ENCODE data around the gene NFKBIB.

NFKBIB gene

DNA sequence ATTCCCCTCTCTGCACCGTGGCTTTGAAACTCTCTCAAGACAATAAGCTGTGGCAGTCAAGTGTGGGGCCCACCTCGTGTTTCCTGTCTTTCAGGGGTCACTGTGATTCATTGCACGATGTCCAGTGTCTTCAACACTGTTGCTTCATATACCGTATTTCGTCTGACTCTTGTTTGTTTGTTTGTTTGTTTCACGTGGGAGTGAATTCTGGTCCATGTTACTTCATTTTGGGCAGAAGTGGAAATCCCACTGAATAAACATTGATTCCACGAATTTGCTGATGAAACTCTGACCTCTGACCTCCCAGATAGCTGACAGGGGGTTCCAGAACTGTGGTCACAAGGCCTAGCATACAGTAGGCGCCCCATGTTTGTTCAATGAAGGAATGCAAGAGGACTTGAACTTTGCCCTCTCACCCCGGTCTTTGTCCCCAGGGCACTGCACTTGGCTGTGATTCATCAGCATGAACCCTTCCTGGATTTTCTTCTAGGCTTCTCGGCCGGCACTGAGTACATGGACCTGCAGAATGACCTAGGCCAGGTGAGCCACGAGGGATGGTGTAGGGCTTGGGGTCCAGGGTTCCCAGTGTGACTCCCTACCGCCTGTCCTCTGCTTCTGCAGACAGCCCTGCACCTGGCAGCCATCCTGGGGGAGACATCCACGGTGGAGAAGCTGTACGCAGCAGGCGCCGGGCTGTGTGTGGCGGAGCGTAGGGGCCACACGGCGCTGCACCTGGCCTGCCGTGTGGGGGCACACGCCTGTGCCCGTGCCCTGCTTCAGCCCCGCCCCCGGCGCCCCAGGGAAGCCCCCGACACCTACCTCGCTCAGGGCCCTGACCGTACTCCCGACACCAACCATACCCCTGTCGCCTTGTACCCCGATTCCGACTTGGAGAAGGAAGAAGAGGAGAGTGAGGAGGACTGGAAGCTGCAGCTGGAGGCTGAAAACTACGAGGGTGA is 5.1 kb downstream of the NFKBIB start:
- DNase-seq (ENCODE audit: low read depth in 2 of 2) = no peak

DNA sequence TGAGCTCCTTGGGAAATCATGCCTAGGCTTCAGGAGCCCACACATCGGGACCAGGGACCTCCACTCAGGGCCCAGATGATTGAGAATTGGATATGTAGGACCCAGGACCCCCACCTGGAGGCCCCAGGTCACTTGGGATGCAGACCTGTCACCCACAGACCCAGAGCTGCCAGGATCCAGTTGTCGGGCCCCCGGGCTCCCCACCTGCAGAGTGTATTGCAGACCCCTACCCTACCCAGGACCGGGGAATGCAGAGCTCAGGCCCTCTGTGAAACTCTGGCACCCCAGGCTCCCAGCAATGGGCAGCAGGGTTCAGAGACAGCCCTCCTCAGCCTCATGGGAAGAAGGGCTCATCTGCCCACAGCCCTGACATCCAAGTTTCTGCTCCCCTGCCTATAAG is 5.9 kb downstream of the NFKBIB start:
- DNase-seq (ENCODE audit: low read depth in 2 of 2) = no peak

DNA sequence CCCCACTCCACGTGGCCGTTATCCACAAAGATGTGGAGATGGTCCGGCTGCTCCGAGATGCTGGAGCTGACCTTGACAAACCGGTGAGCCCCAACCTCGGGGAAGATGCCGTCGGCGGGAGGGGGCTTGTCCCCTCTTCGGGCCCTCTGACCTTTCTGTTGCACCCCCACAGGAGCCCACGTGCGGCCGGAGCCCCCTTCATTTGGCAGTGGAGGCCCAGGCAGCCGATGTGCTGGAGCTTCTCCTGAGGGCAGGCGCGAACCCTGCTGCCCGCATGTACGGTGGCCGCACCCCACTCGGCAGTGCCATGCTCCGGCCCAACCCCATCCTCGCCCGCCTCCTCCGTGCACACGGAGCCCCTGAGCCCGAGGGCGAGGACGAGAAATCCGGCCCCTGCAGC is 7.5 kb downstream of the NFKBIB start:
- no peak for DNase-seq (ENCODE audit: low read depth in 2 of 2)

DNA sequence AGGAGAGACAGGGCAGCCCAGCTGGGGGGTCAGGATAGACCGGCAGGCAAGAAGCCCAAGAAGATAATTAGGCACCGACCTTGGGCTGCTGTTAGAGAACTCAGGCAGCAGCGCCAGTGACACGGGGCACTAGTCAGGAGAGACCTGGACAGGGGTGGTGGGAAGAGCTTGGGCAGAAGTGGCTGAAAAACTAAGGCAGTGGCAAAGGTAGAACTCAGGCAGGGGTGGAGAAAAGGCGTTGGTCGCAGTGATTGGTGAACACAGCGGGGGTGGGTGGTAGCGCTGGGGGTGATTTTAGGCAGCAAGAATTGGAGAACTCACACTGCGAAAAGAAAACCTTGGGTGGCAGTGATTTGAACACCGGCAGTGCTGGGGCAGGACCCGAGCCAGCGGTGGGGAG is 7.9 kb downstream of the NFKBIB start:
- no peak for DNase-seq (ENCODE audit: low read depth in 2 of 2)

DNA sequence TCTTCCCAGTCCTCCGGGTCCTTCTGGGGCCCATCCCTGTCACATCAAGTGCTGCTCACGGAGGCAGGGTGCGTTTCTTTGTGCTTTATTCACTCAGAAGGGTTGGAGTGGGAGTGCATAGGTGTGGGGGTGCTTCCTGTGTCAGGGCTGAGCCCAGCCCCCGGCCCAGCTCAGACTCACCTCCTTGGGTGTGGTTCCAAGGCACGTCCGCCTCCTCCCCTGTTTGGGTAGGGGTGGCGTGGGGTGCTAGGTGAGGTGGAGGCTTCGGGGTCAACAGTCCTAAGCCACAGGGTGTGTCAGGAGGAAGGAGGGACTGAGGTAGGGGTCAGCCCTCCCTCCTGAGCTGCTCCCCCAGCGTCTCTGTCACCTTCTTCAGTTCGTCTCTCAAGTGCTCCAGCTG is 9.1 kb downstream of the NFKBIB start:
- DNase-seq (ENCODE audit: low read depth in 2 of 2) = no peak

DNA sequence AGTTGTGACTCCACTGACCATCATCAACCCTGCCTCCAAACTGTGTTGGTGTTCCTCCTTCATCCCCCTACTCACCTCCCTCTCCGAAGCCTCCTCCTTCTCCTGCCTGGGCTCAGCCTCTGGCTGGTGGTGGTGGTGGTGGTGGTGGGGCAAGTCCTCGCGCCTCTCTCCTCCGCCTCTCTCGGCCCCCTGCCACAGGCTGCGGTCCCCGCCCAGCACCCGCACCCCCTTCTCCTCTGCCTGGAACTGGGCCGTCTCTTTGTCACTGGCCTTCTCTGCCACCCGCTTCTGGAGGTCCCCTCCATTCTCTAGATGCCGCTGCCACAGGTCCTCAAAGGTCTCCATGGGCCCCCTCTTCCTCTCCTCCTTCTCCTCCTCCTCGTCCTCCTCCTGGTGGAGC is 10.7 kb downstream of the NFKBIB start:
- no peak for DNase-seq (ENCODE audit: low read depth in 2 of 2)

DNA sequence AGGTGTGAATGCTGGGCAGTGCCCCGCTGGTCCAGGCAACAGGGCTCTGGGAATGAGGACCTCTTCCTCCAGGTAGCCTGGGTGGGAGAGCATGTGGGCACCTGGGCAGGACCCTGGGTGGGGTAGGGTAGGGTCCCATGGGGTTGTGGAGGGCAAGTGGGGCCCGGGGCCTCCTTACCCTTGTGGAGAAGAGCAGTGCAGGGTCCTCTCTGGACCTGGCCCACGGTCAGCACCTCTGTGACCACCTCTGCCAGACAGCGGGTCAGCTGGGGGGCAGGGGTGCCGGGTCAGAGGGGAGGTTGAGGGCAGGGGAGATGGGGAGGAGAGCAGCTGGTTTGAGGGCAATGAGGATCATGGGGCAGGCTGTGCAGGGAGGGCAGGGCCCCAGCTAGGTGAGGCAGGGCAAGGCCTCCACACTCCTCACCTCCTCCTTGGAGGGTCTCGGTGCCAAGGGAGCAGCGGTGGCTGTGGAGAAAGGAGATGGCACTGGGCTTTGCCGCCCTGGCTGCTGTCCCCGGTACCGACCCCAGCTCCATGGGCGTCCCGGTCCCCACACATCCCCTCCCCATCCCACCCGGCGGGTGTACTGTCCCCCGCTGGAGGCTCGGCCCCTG is 11.7 kb downstream of the NFKBIB start:
- DNase-seq (ENCODE audit: low read depth in 2 of 2) = no peak

DNA sequence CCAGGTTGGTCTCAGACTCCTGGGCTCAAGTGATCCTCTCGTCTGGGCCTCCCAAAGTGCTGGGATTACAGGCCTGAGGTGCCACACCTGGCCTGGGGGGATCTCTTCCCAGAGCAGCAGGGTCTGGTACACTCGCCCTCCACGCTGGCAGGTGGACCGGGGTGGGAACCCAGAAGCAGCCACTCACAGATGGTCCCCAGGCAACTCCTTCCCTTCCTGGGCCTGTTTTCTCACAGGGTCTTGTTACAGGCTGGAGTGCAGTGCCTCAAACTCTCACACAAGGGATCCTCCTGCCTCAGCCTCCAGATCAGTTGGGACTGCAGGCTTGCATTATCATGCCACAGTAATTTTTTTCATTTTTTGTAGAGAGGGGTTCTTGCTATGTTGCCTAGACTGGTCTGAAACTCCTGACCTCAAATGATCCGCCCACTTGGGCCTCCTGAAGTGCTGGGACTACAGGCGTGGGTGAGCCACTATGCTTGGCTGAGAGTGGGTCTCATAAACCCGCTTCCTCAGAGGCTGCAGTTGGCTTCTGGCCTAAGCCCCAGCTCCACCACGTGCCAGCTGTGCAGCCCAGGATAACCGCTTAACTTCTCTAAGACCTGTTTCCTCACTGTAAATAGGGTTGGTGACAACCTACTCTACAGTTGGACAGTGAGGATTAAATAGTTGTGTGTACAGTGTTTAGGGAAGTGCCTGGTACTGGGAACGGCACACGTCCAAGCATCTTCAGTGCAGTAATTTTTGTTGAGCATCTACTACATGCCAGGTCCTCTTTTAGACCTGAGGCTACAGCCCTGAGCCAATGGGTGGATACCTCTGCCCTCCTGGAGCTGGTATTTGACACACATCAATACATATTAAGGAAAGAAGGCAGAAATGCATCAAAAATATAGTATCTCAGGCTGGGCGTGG is 13.1 kb downstream of the NFKBIB start:
- no peak for DNase-seq (ENCODE audit: low read depth in 2 of 2)

DNA sequence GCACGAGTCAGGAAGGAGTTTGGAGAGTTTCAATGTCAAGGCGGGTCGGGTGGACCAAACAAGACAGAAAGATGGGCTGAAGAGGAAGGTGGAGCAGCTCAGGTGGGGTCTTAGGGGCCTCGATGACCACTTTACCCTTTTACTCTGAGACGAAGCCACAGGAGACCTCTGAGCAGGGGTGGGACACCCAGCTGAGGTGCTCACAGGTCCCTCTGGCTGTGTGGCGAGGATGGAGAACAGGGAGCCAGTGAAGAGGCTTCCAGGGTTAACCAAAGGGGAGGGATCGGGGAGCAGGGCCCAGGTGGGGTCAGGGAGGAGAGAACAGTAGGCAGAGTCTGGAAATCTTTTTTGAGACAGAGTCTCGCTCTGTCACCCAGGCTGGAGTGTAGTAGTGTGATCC is 14.2 kb downstream of the NFKBIB start:
- DNase-seq (ENCODE audit: low read depth in 2 of 2) = no peak

DNA sequence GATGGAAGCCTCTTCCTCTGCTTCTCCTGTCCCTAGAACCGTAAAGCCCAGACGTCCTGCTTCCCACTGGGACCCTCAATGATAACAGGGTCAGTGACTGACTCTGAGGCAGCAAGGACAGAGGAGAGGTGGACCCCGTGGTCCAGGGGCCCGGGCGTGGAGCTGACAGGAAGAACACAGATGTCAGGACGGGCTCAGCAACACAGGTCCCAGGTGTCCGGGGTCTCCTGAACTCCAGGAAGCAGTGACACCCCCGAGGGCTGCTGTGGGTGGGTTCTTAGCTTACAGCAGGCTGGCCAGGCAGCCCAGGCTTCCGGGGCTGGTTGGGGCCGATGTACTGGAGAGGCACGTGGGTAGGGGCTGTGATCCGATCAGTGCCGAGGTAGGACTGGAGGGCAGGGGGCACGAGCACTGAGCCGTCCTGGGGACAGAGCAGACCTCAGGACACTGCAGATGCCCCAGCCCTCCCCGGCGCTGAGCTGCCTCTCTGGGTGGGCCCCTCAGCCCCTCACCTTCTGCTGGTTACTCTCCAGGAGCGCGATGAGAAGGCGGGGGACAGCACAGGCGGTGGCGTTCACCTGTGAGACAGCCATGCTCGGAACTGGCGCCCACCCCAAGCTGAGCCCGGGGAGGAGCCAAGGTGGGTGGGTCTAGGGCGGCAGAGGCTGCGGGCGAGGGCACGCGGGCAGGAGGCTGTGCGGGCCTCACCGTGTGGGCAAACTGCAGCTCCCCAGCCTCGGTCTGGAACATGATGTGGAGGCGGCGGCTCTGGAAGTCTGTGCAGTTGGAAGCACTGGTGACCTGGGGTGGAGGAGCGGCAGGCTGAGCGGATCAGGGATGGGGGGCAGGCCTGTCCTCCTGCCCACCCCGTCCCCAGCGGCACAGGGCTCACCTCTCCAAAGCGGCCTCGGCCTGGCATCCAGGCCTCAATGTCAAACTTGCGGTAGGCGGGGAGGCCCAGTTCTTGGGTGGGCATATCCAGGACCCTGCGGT is 15.9 kb downstream of the NFKBIB start:
- no peak for DNase-seq (ENCODE audit: low read depth in 2 of 2)

DNA sequence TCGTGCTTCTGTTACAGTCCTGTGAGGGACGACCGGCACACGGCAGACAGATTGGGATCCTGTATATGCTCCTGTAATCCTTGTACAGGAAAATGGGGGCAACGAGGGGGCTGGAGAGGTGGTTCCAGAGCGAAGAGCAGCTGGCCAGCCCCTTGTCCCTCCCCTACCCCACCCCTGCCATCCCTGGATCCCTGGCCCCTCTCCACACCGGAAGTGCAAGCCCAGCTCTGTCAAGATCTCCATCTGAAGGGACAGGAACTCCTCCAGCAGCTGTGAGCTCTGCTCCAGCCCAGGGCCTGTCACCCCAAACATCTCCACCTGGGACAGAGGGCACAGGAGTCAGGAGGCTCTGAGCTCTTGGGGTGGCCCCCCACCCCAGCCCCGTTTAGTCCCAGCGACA is 17.7 kb downstream of the NFKBIB start:
- no peak for DNase-seq (ENCODE audit: low read depth in 2 of 2)

DNA sequence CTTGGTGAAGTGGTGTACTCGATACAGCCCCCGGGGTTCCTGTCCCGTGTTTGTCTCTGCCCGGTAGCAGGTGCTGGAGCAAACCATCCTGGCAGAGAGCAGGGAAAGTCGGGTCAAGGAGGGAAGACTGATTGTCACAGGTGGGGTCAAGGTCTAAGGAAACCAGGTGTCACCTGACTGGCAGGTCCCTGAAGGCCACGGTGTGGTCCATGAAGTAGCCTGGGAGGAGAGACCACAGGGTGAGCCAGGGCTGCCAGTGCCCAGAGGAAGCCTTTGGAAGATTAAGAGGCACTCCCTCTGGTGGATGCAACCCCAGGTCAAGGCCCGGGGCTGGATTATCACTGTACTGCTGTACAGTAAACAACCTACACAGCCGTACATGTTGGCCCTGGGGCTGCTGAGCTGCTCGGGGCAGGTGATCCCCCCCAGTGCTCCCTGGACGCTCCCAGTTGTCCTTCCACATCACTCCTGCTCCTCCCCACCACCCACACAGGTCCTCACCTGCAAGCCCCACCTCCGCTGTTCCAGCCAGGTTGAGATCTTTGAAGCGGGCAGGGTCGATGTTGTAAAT is 18.2 kb downstream of the NFKBIB start:
- no peak for DNase-seq (ENCODE audit: low read depth in 2 of 2)

DNA sequence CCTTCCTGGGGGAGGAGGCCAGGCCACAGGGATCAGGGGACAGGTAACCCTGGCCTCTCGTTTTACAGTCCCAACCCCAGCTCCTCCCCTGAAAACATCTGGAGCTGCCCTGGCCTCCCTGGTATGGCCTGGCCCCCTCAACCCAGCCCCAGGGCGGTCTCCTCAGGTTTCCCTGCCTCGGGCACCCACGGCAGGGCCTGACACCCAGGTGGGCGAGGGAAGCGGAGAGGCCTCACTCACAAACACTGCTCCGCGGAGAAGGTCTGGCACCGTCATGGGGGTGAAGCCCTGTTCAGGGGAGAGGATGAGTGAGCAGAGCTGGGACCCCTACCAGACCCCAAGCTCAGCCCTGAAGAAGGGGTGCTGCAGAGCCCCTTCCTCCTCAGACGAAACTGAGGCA is 18.8 kb downstream of the NFKBIB start:
- DNase-seq (ENCODE audit: low read depth in 2 of 2) = no peak

DNA sequence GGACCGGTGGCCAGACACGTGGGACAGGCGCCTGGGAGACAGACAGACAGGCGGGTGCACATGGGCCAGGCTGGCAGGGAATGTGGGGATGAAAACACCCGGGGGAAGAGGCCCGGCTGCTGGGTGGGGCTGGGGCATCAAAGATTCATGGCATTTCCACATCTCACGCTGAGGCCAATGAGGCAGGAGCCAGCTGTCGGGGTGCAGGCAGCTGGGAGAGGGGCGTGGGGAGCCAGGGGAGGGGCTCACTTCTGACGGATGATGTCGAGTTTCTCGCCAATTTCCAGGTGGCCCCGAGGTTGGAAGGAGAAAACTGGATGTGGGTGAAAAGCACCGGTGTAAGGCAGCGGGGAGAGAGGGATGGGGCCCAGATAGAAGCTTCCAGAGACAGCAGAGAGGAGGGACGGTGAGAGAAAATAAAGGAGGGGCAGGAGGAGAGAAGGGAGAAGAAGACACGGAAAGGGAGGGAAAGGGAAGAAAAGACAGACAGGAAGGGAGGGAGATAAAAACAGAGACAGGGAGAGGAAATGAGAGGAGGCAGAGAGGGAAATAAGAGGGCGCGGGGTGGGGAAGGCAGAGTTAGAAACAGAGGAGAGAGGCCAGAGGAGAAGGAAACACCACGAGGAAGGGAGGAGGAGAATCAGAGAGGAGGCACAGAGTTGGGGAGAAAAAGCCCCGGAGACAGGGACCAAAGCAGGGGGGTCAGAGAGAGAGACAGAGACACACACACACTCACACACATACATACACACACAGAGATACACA is 20.2 kb downstream of the NFKBIB start:
- DNase-seq (ENCODE audit: low read depth in 2 of 2) = no peak

DNA sequence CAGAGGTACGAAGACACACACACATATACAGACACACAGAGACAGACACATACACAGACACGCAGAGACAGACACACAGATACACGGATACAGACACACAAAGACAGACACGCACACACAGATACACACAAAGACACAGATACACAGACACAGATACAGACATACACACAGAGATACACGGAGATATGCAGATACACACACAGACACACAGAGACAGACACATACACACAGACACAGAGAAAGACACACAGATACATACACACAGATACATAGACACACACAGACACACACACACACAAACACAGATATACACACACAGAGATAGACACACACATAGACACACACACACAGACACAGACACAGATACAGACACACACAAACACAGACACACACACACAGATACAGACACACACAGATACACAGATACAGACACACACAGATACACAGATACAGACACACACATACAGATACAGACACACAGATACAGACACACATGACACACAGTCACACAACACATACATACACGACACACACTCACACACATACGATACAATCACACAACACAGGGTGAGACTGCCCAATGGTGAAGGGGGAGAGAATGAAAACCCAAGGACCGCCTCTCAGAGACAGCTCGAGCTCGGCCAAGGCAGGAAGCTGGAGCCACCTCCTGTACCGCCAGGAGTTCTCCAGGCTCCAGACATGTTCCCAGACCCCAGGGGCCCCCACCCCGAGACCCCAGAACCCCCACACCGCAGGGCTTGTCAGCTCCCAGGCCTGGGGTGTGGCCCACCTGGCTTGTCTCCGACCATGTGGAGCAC is 21.0 kb downstream of the NFKBIB start:
- no peak for DNase-seq (ENCODE audit: low read depth in 2 of 2)

DNA sequence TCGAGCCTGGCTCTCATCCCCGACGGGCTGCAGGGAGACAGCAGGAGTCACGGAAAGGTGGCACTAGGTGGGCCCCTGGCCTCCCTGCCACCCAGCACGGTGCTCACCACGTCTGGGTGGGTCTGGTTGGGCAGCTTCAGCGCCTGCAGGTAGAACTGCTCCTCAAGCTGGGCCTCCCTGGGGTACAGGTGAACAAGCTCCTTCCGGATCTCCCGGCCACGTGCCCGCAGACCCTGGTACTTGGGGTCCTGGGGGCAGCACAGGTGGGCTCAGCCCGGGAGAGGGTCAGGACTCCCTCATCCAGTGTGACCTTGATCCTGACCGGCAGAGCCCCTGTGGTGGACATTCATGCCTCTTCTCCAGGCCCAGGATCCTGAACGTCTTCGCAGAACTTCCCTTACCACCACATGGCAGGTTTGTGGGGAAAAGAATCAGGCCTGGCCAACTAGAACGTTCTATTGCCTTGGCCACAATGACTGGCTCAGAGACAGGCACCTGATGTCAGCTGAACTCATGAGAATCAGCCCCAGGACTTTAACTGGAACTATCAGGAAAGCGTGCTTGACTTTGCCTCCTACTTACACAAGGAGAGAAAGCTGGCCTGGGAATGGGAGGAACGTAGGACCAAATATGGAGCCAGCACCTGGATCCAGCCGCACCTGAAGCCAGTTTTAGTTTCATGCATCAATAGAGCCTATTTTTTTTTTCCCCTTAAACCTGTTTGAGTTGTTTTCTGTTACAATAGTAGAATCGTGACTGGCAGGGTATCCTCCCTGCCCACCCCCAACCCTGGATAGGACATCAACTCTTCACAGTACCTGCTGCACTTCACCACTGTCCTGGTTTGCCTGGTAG is 21.9 kb downstream of the NFKBIB start:
- no peak for DNase-seq (ENCODE audit: low read depth in 2 of 2)

DNA sequence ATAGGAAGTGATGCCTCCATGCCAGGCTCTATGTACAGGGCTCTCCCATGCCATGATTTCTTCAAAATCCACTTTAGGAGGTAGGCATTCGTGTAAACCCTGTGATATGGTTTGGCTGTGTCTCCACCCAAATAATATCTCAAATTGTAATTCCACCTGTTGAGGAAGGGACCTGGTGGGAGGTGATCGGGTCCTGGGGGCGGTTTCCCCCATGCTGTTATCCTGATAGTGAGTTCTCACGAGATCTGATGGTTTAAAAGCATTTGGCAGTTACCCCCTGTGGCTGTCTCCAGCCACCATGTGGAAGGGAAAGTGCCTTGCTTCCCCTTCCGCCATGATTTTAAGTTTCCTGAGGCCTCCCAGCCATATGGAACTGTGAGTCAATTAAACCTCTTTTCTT is 22.7 kb downstream of the NFKBIB start:
- DNase-seq (ENCODE audit: low read depth in 2 of 2) = no peak

DNA sequence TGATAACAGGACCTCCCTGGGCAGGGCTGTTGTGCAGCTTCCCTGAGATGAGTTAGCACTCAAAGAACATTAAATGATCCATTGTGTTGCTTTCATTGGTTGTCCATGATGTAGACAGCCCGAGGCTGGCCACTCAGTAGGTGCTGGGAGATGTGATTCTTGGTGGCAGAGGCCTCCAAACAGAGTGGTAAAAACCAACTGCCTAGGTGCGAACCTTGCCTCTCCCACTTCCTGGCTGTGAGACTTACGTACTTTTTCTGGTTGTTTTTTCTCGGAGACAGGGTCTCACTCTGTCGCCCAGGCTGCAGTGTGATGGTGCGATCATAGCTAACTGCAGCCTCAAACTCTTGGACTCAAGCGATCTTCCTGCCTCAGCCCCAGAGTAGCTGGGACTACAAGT is 24.6 kb downstream of the NFKBIB start:
- DNase-seq (ENCODE audit: low read depth in 2 of 2) = peak; percentile 10 to 12
